Tibial artery (tissue), 4 donors: ENCODE measurements around the gene PYGB.

Source experiments
- DNase-seq, 2 donors: peaks; one replicate each; pipeline ENCODE4 v3.0.0-alpha.2; 2019
- H3K27ac ChIP-seq, 2 donors: fragments of 200-600 bp; sonication (generic) in 1 of 2; 1 replicate in 1 of 2; 2 replicates in 1 of 2; pipeline ENCODE4 v1.5.1; 2018 to 2019; ENCODE audit warnings: mild to moderate bottlenecking in 1 of 2
- H3K27me3 ChIP-seq, 2 donors: fragments of 200-600 bp; sonication (generic) in 1 of 2; one replicate each; pipeline versions ENCODE4 v1.5.1 to v1.6.0; 2016 to 2019
- H3K36me3 ChIP-seq, 3 donors: fragments of 200-600 bp; sonication (generic) in 2 of 3; one replicate each; pipeline ENCODE4 v1.5.1; 2016 to 2019; ENCODE audit warnings: mild to moderate bottlenecking in 2 of 3
- H3K4me1 ChIP-seq, 4 donors: fragments of 200-600 bp; sonication (generic) in 2 of 4; 1 replicate in 3 of 4; 2 replicates in 1 of 4; pipeline ENCODE4 v1.5.1; 2016 to 2019
- H3K4me3 ChIP-seq, 2 donors: fragments of 200-600 bp; sonication (generic) in 1 of 2; 1 replicate in 1 of 2; 2 replicates in 1 of 2; pipeline ENCODE4 v1.5.1; 2018 to 2019; ENCODE audit warnings: mild to moderate bottlenecking in 2 of 2
- H3K9me3 ChIP-seq, 3 donors: fragments of 200-600 bp; sonication (generic) in 1 of 3; one replicate each; pipeline ENCODE4 v1.5.1; 2016 to 2019
- intact Hi-C: fragments of 100-400 bp; cut with DNase I; formaldehyde crosslinking; loops from one replicate; pipeline ENCODE4 v1.15.0; 2023; ENCODE audit warnings: low total_unique reads
- TF ChIP-seq, protein P1 (sequence below), 2 experiments: fragments of 200-600 bp in 1 of 2; fragments of 450-650 bp in 1 of 2; IDR thresholded peaks; one replicate each; pipeline ENCODE4 v1.5.1; 2017 to 2019; ENCODE audit warnings: antibody characterized with exemption in 2 of 2, mild to moderate bottlenecking in 1 of 2, moderate library complexity in 1 of 2

Gene PYGB

DNA sequence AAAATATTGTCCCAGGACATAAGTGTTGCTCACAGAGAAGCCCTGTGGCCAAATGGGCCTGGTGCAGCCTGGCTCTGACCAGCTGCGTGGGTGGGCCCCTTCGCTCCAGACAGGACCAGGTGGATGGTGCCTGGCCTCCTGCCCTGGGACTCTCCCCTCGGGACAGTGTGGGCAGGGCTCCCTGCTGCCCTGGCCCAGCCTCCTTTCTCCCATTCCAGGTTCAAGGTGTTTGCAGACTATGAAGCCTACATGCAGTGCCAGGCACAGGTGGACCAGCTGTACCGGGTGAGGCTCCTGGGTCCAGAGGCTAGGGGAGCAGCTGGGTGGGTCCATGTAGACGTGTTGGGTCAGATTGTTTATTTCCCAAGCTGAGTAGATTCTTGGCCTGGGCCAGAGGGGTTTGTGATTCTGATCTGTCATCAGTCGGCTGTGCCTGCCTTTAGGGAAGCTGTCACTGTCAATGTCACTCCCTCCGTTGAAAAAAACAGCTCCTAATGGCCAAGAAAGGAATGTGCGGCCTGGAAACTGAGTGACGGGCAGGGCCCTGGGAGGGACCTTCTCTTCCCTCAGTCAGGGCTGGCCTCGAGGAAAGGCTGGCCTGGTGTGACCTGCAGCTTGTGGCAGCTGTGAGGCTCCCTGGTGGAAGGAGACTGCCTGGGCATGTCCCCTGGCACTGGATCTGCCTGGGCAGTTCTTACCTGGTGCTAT lies 47.7 kb downstream of the PYGB start:
- peak in 1 of 2 donors; percentile 87 for DNase-seq
- no peaks in the 10 kb centered on the region for H3K27me3 ChIP-seq
- no peaks in the 10 kb centered on the region for H3K9me3 ChIP-seq
- peaks cover 0 to 43% (median 31%) of the 10 kb centered on the region in 4 donors for H3K4me1 ChIP-seq
- intact Hi-C loops = no loop called here
- H3K36me3 ChIP-seq = peaks cover 47 to 78% (median 65%) of the 10 kb centered on the region in 3 donors
- TF ChIP-seq, protein P1, sequence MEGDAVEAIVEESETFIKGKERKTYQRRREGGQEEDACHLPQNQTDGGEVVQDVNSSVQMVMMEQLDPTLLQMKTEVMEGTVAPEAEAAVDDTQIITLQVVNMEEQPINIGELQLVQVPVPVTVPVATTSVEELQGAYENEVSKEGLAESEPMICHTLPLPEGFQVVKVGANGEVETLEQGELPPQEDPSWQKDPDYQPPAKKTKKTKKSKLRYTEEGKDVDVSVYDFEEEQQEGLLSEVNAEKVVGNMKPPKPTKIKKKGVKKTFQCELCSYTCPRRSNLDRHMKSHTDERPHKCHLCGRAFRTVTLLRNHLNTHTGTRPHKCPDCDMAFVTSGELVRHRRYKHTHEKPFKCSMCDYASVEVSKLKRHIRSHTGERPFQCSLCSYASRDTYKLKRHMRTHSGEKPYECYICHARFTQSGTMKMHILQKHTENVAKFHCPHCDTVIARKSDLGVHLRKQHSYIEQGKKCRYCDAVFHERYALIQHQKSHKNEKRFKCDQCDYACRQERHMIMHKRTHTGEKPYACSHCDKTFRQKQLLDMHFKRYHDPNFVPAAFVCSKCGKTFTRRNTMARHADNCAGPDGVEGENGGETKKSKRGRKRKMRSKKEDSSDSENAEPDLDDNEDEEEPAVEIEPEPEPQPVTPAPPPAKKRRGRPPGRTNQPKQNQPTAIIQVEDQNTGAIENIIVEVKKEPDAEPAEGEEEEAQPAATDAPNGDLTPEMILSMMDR (IDR thresholded peaks at IDR 0.05) = peak in 1 of 2 experiments; percentile 11
- H3K4me3 ChIP-seq = no peak overlapping the region
- H3K27ac ChIP-seq = peak overlapping the region; percentile 13 to 47

DNA sequence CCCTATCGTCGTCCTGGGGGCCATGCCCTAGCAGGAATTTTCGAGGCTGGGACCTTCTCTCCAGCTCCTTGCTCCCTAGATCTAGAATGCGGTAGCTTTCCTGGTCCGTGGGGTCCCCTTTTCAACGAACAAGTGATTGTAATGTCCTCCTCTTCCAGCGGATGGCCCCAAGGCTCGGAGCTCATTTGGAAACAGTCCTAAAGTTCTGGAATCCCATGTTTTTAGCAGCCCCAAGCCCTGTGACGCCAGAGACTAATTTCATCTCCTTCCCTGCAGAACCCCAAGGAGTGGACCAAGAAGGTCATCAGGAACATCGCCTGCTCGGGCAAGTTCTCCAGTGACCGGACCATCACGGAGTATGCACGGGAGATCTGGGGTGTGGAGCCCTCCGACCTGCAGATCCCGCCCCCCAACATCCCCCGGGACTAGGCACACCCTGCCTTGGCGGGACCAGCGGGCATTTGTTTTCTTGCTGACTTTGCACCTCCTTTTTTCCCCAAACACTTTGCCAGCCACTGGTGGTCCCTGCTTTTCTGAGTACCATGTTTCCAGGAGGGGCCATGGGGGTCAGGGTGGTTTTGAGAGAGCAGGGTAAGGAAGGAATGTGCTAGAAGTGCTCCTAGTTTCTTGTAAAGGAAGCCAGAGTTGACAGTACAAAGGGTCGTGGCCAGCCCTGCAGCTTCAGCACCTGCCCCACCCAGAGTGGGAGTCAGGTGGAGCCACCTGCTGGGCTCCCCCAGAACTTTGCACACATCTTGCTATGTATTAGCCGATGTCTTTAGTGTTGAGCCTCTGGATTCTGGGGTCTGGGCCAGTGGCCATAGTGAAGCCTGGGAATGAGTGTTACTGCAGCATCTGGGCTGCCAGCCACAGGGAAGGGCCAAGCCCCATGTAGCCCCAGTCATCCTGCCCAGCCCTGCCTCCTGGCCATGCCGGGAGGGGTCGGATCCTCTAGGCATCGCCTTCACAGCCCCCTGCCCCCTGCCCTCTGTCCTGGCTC lies 48.5 kb downstream of the PYGB start:
- TF ChIP-seq, protein P1 (IDR thresholded peaks at IDR 0.05) = peak in 1 of 2 experiments; percentile 24
- H3K4me3 ChIP-seq = no peak overlapping the region
- DNase-seq = no peak
- H3K9me3 ChIP-seq = no peaks in the 10 kb centered on the region
- H3K4me1 ChIP-seq = peaks cover 0 to 43% (median 31%) of the 10 kb centered on the region in 4 donors
- H3K36me3 ChIP-seq = peaks cover 39 to 72% (median 56%) of the 10 kb centered on the region in 3 donors
- no peaks in the 10 kb centered on the region for H3K27me3 ChIP-seq
- peak overlapping the region; percentile 13 to 47 for H3K27ac ChIP-seq
- intact Hi-C loops = no loop called here

DNA sequence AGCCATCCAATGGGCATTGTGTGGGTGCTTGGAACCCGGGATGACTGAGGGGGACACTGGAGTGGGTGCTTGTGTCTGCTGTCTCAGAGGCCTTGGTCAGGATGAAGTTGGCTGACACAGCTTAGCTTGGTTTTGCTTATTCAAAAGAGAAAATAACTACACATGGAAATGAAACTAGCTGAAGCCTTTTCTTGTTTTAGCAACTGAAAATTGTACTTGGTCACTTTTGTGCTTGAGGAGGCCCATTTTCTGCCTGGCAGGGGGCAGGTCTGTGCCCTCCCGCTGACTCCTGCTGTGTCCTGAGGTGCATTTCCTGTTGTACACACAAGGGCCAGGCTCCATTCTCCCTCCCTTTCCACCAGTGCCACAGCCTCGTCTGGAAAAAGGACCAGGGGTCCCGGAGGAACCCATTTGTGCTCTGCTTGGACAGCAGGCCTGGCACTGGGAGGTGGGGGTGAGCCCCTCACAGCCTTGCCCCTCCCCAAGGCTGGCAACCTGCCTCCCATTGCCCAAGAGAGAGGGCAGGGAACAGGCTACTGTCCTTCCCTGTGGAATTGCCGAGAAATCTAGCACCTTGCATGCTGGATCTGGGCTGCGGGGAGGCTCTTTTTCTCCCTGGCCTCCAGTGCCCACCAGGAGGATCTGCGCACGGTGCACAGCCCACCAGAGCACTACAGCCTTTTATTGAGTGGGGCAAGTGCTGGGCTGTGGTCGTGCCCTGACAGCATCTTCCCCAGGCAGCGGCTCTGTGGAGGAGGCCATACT lies 49.4 kb downstream of the PYGB start:
- peaks cover 0 to 41% (median 31%) of the 10 kb centered on the region in 4 donors for H3K4me1 ChIP-seq
- TF ChIP-seq, protein P1 (IDR thresholded peaks at IDR 0.05) = no peak
- no peak for DNase-seq
- H3K27ac ChIP-seq = peak overlapping the region in 1 of 2 donors; percentile 47
- H3K9me3 ChIP-seq = no peaks in the 10 kb centered on the region
- no peaks in the 10 kb centered on the region for H3K27me3 ChIP-seq
- H3K4me3 ChIP-seq = no peak overlapping the region
- intact Hi-C loops = no loop called here
- peaks cover 30 to 65% (median 52%) of the 10 kb centered on the region in 3 donors for H3K36me3 ChIP-seq

DNA sequence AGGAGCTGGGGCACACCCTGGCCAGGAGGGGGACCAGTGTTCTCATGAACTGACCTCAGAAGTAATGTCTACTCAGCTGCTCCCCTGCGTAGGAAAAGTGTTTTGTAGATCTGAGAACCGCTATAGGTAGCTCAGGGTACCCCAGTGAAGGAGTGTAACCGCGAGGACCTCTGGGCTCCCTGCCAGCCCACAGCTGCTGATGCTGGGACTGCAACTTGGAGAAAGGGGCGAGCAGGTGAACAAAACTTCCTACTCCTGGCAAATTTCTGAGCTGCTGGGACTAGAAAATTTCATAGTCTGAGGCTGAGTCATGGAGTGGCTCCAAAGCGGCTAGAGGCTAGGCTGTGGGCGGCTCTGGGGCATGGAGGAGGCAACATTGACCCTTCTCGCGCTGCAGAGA lies 51.9 kb downstream of the PYGB start:
- no peaks in the 10 kb centered on the region for H3K27me3 ChIP-seq

More for the DNA sequence above, 51.9 kb downstream of the PYGB start:
- no peak for DNase-seq
- Histone ChIP-seq H3K9me3 (no peaks in the 10 kb centered on the region), H3K36me3 (peaks cover 27 to 72% (median 39%) of the 10 kb centered on the region in 3 donors), H3K4me1 (peaks cover 0 to 25% (median 19%) of the 10 kb centered on the region in 4 donors), H3K4me3 (no peak overlapping the region), H3K27ac (peak overlapping the region in 1 of 2 donors; percentile 6)
- TF ChIP-seq, protein P1 (IDR thresholded peaks at IDR 0.05) = no peak
- intact Hi-C loops = loop anchor here (5.0 kb wide), 1 partner anchor 92 kb away; the partner anchor contains the start of gene ABHD12
